COLO668 (cell line): ENCODE results near the gene DUSP8.

ENCODE experiments used
- DNase-seq: peaks from one replicate; lab custom pipeline; 2025; ENCODE audit not compliant: unreplicated experiment; lab: John Stamatoyannopoulos, UW

Gene DUSP8

GRCh38 chr11:1533342-1533725 is 38.7 kb downstream of the DUSP8 start:
- DNase-seq, result no peak

- DNase-seq, result no peak
Observed at GRCh38 chr11:1532606-1533341, 39.3 kb downstream of the DUSP8 start.

GRCh38 chr11:1532014-1532586 is 40.0 kb downstream of the DUSP8 start:
- DNase-seq, result no peak

GRCh38 chr11:1531449-1532013 is 40.5 kb downstream of the DUSP8 start:
- no peak for DNase-seq

GRCh38 chr11:1530686-1531448 is 41.2 kb downstream of the DUSP8 start:
- DNase-seq, result no peak

GRCh38 chr11:1529774-1530173 is 42.3 kb downstream of the DUSP8 start:
- DNase-seq, result no peak

GRCh38 chr11:1529286-1529685 is 42.8 kb downstream of the DUSP8 start:
- no peak for DNase-seq

GRCh38 chr11:1528710-1529109 is 43.4 kb downstream of the DUSP8 start:
- no peak for DNase-seq

GRCh38 chr11:1526785-1527184 is 45.3 kb downstream of the DUSP8 start:
- no peak for DNase-seq

- peak; percentile 48 for DNase-seq
Observed at GRCh38 chr11:1523779-1524178, 48.3 kb downstream of the DUSP8 start.

- no peak for DNase-seq
Observed at GRCh38 chr11:1523077-1523476, 49.0 kb downstream of the DUSP8 start.

GRCh38 chr11:1522081-1522424 is 50.0 kb downstream of the DUSP8 start:
- DNase-seq, result no peak

GRCh38 chr11:1521382-1522080 is 50.5 kb downstream of the DUSP8 start:
- no peak for DNase-seq

- no peak for DNase-seq
Observed at GRCh38 chr11:1520663-1521267, 51.3 kb downstream of the DUSP8 start.

GRCh38 chr11:1520209-1520662 is 51.8 kb downstream of the DUSP8 start:
- no peak for DNase-seq

- no peak for DNase-seq
Observed at GRCh38 chr11:1519028-1520010, 52.8 kb downstream of the DUSP8 start.

- DNase-seq, result no peak
Observed at GRCh38 chr11:1518301-1518700, 53.8 kb downstream of the DUSP8 start.

- DNase-seq, result no peak
Observed at GRCh38 chr11:1517117-1518005, 54.7 kb downstream of the DUSP8 start.
